Measurements from ENCODE around the gene LTV1. TPM values are rescaled to one million over a fixed set of nuclear protein-coding genes. Genes with fewer than 3 reads are reported as not detected.
"Not testable (repeated sequence)": the region's sequence is repeated elsewhere in the genome, so short reads cannot be mapped to it uniquely, and the experiment has no call there.

Gene LTV1
- total RNA-seq, 1 experiment from 2014 or later = 20.7 TPM

DNA sequence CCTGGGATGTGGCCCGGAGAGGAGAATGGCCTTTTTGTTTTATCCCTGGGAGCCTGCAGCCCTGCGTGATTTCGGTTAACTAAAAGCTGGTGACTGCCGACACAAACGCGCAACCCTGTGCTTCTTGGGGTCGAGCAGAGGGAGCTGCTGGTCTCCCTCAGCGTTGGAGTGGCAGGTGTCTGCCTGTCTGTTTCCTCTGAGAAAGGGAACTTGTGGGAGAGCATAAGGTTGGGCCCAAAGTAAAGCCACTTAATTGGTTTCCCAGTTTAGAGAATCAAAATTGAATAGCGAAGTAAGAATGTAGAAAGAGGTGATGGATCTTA is 500 bp downstream of the LTV1 start:
- peaks cover 9% of the 10 kb centered on the region; the same call in 1 of the 2 replicates for H3K4me1 ChIP-seq (ENCODE audit: insufficient read depth, low read length)
- peak overlapping the region; percentile 98 for H3K9ac ChIP-seq (ENCODE audit: low read length)
- H2AFZ ChIP-seq (ENCODE audit: low read length) = peak overlapping the region; percentile 97
- CTCF ChIA-PET = interaction anchor here (0.5 to 2.1 kb wide), 2 partner anchors 268 to 1369 kb away, joined by 3 to 11 read pairs; no protein-coding TSS in a partner anchor
- H3K9me3 ChIP-seq (ENCODE audit: low read length) = no peaks in the 10 kb centered on the region
- H3F3A ChIP-seq (ENCODE audit: low read length, unreplicated experiment) = no peaks in the 10 kb centered on the region
- peaks cover 52% of the 10 kb centered on the region for H3K79me2 ChIP-seq (ENCODE audit: low read length)
- DNase-seq (no peak), ATAC-seq (peak; percentile 11)
- BruUV-seq (replicated peaks) = TSS peak; percentile 47
- peak overlapping the region; percentile 54 for H3K27ac ChIP-seq (ENCODE audit: low read length)
- no peaks in the 10 kb centered on the region for H4K20me1 ChIP-seq (ENCODE audit: low read length)
- H3K27me3 ChIP-seq (ENCODE audit: low read length) = no peaks in the 10 kb centered on the region
- peak overlapping the region; percentile 97 for H3K4me2 ChIP-seq (ENCODE audit: low read length)
- H3K4me3 ChIP-seq (ENCODE audit: low read length) = peak overlapping the region; percentile 85
- POLR2A ChIA-PET (ENCODE audit: unreplicated experiment) = interaction anchor here (1.0 kb wide), 1 partner anchor 147 kb away, joined by 4 read pairs; no protein-coding TSS in a partner anchor
- H3K36me3 ChIP-seq (ENCODE audit: low read depth, low read length) = peaks cover 36% of the 10 kb centered on the region
- intact Hi-C loops (cut with micrococcal nuclease) = loop anchor here (5.0 to 10.0 kb wide), 3 partner anchors 99 to 266 kb away; partner anchors contain the start of gene PHACTR2
- no peaks in the 10 kb centered on the region for H3K9me2 ChIP-seq (replicated peaks; ENCODE audit: low read length)
- TF ChIP-seq EZH2 (IDR thresholded peaks at IDR 0.05; ENCODE audit: low read length, unreplicated experiment) (no peak), EZH2phosphoT487 (IDR thresholded peaks at IDR 0.05; ENCODE audit: borderline replicate concordance, low read length) (no peak)
- TF ChIP-seq, protein P1, sequence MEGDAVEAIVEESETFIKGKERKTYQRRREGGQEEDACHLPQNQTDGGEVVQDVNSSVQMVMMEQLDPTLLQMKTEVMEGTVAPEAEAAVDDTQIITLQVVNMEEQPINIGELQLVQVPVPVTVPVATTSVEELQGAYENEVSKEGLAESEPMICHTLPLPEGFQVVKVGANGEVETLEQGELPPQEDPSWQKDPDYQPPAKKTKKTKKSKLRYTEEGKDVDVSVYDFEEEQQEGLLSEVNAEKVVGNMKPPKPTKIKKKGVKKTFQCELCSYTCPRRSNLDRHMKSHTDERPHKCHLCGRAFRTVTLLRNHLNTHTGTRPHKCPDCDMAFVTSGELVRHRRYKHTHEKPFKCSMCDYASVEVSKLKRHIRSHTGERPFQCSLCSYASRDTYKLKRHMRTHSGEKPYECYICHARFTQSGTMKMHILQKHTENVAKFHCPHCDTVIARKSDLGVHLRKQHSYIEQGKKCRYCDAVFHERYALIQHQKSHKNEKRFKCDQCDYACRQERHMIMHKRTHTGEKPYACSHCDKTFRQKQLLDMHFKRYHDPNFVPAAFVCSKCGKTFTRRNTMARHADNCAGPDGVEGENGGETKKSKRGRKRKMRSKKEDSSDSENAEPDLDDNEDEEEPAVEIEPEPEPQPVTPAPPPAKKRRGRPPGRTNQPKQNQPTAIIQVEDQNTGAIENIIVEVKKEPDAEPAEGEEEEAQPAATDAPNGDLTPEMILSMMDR (conservative IDR thresholded peaks at IDR 0.05; ENCODE audit: low read depth, low read length) = no peak

DNA sequence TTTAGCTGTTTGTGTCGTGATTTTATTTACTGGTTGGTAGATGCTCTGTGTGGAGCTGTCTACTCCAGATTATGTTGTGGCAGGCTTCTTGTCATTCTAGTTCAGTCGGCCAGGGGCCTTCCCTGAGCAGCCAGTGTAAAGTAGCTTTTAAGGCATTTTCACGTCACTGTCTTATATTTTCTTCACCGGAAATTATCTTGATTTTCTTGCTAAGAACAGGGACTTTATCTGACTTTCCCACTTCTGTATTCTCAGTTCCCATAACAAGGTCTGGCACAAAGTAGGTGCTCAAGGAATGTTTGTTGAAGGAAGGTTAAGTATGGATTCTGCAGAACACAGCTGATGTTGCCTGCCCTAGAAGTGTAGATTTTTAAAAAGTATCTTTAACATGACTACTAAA is 868 bp downstream of the LTV1 start:
- DNase-seq (no peak), ATAC-seq (no peak)
- Histone ChIP-seq H3K9me2 (replicated peaks; ENCODE audit: low read length) (no peaks in the 10 kb centered on the region), H3K27ac (ENCODE audit: low read length) (peak overlapping the region; percentile 54; the same call in 1 of the 2 replicates), H3K27me3 (ENCODE audit: low read length) (no peaks in the 10 kb centered on the region), H4K20me1 (ENCODE audit: low read length) (no peaks in the 10 kb centered on the region), H3K79me2 (ENCODE audit: low read length) (peaks cover 55% of the 10 kb centered on the region), H3K4me1 (ENCODE audit: insufficient read depth, low read length) (peaks cover 9% of the 10 kb centered on the region; the same call in 1 of the 2 replicates), H3K9ac (ENCODE audit: low read length) (peak overlapping the region; percentile 98), H3F3A (ENCODE audit: low read length, unreplicated experiment) (no peaks in the 10 kb centered on the region), H3K36me3 (ENCODE audit: low read depth, low read length) (peaks cover 40% of the 10 kb centered on the region), H3K4me2 (ENCODE audit: low read length) (peak overlapping the region; percentile 97), H2AFZ (ENCODE audit: low read length) (peak overlapping the region; percentile 97; the same call in 1 of the 2 replicates), H3K9me3 (ENCODE audit: low read length) (no peaks in the 10 kb centered on the region), H3K4me3 (ENCODE audit: low read length) (peak overlapping the region; percentile 85)
- CTCF ChIA-PET = interaction anchor here (2.1 kb wide), 1 partner anchor 269 kb away, joined by 11 read pairs; no protein-coding TSS in a partner anchor
- no peak for TF ChIP-seq EZH2 (IDR thresholded peaks at IDR 0.05; ENCODE audit: low read length, unreplicated experiment)
- TF ChIP-seq, protein P1 (conservative IDR thresholded peaks at IDR 0.05; ENCODE audit: low read depth, low read length) = no peak
- no peak for TF ChIP-seq EZH2phosphoT487 (IDR thresholded peaks at IDR 0.05; ENCODE audit: borderline replicate concordance, low read length)
- no TSS peak for BruUV-seq (replicated peaks)
- POLR2A ChIA-PET (ENCODE audit: unreplicated experiment) = no interaction called here
- intact Hi-C loops (cut with micrococcal nuclease) = loop anchor here (5.0 to 10.0 kb wide), 3 partner anchors 99 to 267 kb away; partner anchors contain the start of gene PHACTR2

DNA sequence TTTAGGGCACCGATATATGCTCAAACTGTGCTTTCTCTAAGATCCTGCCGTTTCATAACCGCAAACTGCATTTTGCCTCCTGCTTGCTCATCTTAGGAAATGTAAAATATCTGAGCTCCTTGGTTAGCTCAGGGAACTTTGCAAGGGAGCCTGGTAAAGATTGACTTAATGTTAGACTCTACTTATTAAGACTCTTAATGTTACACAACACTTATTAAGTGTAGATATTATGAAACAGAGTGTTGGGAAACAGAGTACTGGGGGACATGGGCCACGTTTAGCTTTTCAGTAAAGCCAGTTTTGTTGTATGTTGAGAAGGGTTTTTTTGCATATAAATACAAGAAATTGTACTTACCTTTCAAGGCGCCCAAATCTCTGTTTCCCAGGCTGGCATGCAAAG is 1.9 kb downstream of the LTV1 start:
- Histone ChIP-seq H3K4me2 (ENCODE audit: low read length) (peak overlapping the region; percentile 97), H3K9ac (ENCODE audit: low read length) (no peak overlapping the region), H2AFZ (ENCODE audit: low read length) (no peak overlapping the region), H3K36me3 (ENCODE audit: low read depth, low read length) (peaks cover 50% of the 10 kb centered on the region), H3K4me3 (ENCODE audit: low read length) (peak overlapping the region; percentile 85; the same call in 1 of the 2 replicates), H3K79me2 (ENCODE audit: low read length) (peaks cover 66% of the 10 kb centered on the region), H3K9me2 (replicated peaks; ENCODE audit: low read length) (no peaks in the 10 kb centered on the region), H4K20me1 (ENCODE audit: low read length) (no peaks in the 10 kb centered on the region), H3K27me3 (ENCODE audit: low read length) (no peaks in the 10 kb centered on the region), H3F3A (ENCODE audit: low read length, unreplicated experiment) (no peaks in the 10 kb centered on the region), H3K4me1 (ENCODE audit: insufficient read depth, low read length) (peaks cover 9% of the 10 kb centered on the region; the same call in 1 of the 2 replicates), H3K9me3 (ENCODE audit: low read length) (no peaks in the 10 kb centered on the region), H3K27ac (ENCODE audit: low read length) (no peak overlapping the region)
- TF ChIP-seq, protein P1 (conservative IDR thresholded peaks at IDR 0.05; ENCODE audit: low read depth, low read length) = no peak
- no peak for TF ChIP-seq EZH2phosphoT487 (IDR thresholded peaks at IDR 0.05; ENCODE audit: borderline replicate concordance, low read length)
- BruUV-seq (replicated peaks) = no TSS peak
- no peak for DNase-seq
- POLR2A ChIA-PET (ENCODE audit: unreplicated experiment) = no interaction called here
- ATAC-seq = no peak
- CTCF ChIA-PET = no interaction called here
- intact Hi-C loops (cut with micrococcal nuclease) = loop anchor here (10.0 kb wide), 2 partner anchors 100 to 170 kb away; partner anchors contain the start of gene PHACTR2

DNA sequence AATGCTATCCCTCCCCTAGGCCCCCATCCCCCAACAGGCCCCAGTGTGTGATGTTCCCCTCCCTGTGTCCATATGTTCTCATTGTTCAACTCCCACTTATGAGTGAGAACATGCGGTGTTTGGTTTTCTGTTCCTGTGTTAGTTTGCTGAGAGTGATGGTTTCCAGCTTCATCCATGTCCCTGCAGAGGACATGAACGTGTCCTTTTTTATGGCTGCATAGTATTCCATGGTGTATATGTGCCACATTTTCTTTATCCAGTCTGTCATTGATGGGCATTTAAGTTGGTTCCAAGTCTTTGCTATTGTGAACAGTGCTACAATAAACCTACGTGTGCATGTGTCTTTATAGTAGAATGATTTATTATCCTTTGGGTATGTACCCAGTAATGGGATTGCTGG is 8.6 kb downstream of the LTV1 start:
- POLR2A ChIA-PET (ENCODE audit: unreplicated experiment); H3K4me3 ChIP-seq (ENCODE audit: low read length); DNase-seq; CTCF ChIA-PET; H3F3A ChIP-seq (ENCODE audit: low read length, unreplicated experiment); H2AFZ ChIP-seq (ENCODE audit: low read length); H3K4me2 ChIP-seq (ENCODE audit: low read length); H3K4me1 ChIP-seq (ENCODE audit: insufficient read depth, low read length); H3K9me2 ChIP-seq (replicated peaks; ENCODE audit: low read length); H3K27ac ChIP-seq (ENCODE audit: low read length); intact Hi-C loops (cut with micrococcal nuclease); ATAC-seq; BruUV-seq (replicated peaks); H3K27me3 ChIP-seq (ENCODE audit: low read length); H3K9ac ChIP-seq (ENCODE audit: low read length); H4K20me1 ChIP-seq (ENCODE audit: low read length); H3K9me3 ChIP-seq (ENCODE audit: low read length): not testable (repeated sequence)
- Histone ChIP-seq H3K36me3 (ENCODE audit: low read depth, low read length) (peaks cover 49% of the 10 kb centered on the region), H3K79me2 (ENCODE audit: low read length) (peaks cover 48% of the 10 kb centered on the region)
